Astrocyte (in vitro differentiated cells and primary cell): ENCODE measurements around the gene ACADL.

Source experiments
- EZH2 ChIP-seq: IDR thresholded peaks from 2 replicates; pipeline ENCODE4 v1.6.1; 2012; ENCODE audit warnings: mild to moderate bottlenecking, low read length, inconsistent platforms; ENCODE audit not compliant: insufficient read depth
- TF ChIP-seq, protein P1 (sequence below): IDR thresholded peaks from 2 replicates; pipeline ENCODE4 v1.5.1; 2011; ENCODE audit warnings: low read depth, mild to moderate bottlenecking, inconsistent platforms, low read length, moderate library complexity; ENCODE audit not compliant: insufficient read depth

DNA sequence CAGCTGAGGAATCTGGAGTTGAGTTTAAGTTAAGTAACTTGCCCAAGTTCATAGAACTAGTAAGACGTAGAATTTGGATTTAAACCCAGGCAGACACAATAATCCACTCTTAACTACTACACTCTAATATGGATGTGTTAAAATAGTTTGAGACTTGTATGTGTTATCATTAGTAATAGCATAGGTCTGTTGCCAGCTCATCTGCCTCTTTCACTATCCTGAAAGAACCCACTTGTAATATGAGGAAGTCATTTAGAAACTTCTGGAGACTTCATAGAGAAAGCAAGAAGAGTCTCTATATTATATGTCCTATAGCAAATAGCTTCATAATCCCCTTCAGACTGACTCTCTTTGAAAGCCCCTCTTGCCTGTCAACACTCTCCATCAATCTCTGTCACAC is 43.0 kb upstream of the ACADL start:
- TF ChIP-seq, protein P1, sequence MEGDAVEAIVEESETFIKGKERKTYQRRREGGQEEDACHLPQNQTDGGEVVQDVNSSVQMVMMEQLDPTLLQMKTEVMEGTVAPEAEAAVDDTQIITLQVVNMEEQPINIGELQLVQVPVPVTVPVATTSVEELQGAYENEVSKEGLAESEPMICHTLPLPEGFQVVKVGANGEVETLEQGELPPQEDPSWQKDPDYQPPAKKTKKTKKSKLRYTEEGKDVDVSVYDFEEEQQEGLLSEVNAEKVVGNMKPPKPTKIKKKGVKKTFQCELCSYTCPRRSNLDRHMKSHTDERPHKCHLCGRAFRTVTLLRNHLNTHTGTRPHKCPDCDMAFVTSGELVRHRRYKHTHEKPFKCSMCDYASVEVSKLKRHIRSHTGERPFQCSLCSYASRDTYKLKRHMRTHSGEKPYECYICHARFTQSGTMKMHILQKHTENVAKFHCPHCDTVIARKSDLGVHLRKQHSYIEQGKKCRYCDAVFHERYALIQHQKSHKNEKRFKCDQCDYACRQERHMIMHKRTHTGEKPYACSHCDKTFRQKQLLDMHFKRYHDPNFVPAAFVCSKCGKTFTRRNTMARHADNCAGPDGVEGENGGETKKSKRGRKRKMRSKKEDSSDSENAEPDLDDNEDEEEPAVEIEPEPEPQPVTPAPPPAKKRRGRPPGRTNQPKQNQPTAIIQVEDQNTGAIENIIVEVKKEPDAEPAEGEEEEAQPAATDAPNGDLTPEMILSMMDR: no peak
- TF ChIP-seq EZH2: no peak
